ENCODE data around the gene GAS7.

Gene GAS7

DNA sequence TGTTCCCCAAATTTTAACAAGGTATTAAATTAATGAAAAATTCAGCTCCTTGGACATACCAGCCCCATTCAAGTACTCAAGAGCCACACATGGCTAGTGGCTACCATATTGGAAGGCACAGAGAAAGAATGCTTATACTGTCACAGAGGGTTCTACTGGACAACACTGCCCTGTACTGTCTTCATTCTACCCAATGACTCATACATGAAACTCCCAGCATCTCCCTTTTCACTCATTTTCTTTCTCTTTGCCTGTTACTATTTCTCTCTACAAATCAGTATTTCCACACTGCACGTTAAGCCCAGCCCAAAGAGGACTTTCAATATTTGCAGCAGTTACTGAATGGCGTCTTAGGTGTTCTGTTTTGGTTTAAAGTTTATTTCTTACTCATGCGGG, 221.2 kb downstream of the GAS7 start:
- no peak for DNase-seq (ENCODE audit: low read depth)

DNA sequence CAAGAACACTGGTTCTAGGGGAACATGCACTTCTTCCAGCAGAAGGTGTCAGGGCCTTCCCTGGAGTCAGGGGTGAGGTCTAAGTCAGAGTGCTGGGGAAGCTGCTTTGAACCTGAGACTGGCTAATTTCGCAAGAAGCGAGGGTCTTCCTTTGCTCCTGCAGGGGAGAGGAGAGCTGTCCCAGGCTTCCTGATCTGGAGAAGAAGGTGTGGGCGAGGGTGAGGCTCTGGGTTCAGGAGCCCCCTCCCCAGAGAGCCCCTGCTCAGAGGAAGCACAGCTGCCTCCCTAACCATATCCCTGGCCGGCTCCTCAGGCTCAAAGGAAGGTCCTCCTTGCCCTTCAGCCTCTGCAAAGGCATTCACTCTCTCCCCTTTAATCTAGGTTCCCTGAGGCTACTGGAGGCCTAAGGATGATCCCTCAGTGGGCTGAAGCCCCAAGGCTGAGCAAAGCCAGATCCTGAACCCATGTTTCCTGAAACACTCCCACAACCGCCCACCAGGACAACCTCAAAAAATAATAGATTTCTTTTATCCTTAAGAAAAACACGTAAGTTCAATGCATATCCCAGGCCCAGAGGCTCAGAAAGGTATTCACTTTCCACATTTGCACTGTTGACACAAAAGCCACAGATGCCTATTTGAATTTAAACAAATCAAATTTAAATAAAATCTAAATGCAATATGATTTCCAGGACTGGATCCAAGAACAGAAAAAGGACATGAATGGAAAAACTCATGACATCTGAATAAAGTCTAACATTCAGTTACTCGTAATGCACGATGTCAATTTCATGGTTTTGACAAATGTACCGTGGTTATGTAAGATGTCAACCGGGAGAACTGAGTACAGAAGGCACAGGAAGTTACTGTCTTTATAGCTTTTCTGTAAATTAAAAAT, 221.9 kb downstream of the GAS7 start:
- DNase-seq (ENCODE audit: low read depth) = no peak

DNA sequence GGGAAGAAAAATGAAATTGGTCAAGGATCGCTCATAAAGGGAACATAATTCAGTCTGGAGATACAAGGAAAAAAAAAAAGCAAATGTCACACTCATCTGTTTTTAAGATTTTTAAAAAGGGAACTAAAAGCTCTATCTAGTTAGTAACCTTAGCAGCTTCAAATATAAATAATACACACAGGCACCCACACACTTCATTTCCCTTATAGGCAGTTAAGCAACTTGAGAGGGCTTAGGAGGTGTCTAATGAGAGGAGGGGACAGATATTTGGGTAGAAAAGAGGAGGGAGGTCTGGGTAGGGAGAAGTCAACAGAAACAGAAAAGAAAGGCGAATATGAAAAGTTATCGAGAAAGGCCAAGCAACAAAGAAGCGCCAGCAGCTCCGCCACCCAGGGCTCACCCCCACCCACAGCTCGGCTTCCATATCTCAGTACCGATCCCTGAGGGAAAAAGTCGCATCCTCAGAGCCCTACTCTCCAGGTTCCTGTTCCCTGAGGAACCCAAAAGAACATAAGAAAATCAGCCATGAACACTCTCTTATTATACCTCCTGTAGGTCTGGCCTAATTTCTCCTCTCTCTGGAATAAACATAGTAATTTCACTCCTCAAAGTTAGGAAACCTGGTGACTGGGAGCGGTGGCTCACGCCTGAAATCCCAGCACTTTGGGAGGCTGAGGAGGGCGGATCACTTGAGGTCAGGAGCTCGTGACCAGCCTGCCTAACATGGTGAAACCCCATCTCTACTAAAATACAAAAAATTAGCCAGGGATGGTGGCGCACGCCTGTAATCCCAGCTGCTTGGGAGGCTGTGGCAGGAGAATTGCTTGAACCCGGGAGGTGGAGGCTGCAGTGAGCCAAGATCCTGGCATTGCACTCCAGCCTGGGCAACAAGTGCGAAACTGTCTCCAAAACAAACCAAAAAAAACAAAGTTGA, 223.7 kb downstream of the GAS7 start:
- DNase-seq (ENCODE audit: low read depth) = no peak

DNA sequence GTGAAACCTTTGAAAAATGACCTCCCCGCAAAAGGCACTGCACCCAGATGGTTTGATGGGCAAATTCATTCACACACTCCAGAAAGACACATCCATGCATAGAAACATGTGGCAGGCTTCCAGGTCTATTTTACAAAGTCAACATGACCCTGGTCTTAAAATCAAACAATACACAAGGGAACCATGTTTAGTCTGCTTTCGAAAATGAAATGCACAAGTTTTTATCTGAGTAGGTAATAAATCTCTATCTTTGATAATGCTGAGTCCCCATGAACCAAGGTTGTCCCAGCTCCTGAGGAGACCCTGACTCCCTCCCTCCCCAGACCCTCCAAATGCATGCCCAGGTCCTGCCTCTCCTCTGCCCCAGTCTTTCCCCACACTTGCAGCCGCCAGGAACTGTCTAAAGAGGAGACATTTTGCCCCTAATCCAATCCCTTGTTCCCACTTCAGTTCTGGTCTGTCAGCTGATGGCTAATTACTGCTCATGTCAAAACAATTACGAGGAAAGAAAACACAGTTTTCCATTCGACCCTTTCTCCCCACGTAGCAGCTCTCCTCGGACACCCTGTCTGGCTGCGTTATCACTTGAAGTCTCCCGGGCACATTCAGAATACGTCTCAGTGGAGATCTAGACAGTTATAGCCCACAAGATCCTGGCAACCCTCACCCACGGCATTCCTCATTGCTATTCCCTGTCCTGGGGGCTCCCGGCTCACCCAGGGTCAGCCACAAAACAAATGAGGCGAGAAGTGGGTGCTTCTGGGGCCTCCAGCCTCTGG, 224.5 kb downstream of the GAS7 start:
- no peak for DNase-seq (ENCODE audit: low read depth)

DNA sequence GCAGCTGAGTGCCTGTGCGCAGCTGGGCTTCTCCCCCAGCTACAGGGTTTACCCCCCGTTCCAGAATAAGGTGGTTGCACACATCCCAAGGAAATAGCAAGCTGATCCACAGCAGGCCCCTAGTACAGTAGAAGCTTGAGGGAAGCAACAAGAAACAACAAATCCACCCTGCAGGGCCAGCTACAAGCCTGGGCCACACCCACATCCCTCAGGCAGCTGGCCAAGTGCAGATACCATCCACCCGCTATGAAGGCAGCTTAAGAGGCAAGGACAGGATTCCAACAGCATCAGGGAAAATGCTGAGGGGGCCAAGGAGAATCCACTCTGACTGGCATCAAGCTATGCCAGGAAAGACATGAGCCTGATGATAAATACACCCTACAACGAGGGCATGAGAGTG, 226.4 kb downstream of the GAS7 start:
- peak; percentile 68 for DNase-seq (ENCODE audit: low read depth)

DNA sequence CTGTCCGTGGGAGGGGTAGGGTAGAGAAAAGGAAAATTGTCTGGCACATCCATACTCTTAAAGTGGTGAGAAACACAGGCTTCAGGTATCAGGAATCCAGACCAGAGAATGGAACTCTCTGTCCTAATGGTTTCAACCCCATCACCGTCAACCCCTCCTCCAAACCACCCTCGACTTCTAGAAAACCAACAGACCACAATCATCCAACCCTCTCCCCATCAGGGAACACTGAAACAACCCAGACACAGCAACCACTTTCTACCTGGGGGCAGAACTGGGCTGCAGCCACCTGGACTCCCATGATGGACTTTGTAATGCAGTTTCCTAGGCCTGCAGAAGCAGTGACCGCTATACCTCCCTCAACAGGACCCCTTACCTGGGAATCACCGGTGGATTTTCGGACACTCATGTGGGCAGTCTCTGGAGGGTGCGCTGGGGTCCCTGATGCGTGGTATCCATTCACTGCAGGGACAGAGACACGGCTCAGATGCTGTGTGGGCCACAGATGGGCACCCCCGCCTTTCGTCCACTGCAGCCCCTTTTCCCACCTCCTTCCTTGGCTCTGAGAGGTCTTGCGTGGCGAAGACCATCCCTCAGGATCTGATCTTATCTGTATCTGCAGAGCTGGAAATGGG, 229.0 kb downstream of the GAS7 start:
- no peak for DNase-seq (ENCODE audit: low read depth)

DNA sequence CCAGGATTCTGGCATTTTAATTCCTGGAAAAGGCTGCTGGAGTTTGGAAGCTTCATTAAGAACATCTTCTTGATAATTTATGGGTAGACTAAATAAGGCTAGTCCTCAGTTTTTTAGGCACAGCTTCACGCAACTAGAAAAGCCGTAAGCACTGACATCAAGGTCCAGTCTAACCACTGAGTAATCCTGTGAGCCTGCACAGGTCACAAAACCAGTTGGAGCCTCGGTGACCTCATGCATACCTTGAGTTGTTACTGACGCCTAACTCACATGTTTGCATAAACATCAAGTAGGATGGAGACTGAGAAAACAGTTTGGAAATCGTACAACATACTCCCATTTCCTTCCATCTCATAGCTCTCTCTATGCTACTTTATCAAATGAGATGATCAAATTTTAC, 229.5 kb downstream of the GAS7 start:
- no peak for DNase-seq (ENCODE audit: low read depth)

DNA sequence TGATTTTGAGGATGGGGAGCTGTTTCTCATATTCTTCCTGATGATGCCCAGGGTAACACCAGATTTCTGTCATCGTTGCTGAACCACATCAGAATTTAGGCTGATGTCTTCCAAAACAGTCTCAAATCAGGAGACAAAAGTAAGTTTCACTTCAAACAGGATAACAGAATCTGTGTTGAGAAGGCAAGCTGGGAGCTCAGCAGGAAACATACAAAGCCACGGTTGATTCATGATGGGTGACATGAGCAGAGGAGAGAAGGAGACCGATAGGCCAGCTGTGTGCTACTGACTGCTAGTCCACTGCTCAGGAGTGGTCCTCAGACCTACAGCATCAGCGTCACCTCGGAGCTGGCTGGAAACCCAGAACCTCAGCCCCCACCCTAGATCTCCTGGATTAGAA, 230.4 kb downstream of the GAS7 start:
- no peak for DNase-seq (ENCODE audit: low read depth)

DNA sequence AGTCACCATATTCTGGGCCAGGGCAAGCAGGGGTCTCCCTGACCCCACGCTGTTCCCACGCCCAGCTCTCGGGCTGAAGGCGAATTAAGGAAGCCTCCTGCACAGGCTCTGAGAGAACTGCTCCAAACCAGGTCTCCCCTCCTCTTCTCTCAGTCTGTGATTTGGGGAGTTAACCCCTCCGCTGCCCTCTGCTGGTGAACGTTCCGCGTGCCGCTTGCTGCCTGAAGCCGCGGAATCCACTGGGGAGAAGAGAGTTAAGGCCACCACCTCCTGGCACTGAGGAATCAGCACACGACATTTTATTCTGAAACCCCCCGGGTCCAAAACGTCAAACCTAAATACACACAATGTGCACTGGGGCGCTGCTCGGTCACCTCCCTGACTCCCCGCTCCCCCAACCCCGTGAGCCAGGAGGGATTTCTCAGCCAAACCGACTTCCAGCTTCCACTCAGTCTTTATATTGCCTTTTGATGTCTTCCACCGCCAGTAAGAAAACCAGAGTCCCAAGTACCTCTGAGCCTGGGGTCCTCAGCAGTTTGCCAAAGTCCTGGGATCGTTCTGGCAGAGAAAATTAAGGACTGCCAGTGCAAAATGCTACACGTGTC, 238.9 kb downstream of the GAS7 start:
- peak; percentile 38 for DNase-seq (ENCODE audit: low read depth)

DNA sequence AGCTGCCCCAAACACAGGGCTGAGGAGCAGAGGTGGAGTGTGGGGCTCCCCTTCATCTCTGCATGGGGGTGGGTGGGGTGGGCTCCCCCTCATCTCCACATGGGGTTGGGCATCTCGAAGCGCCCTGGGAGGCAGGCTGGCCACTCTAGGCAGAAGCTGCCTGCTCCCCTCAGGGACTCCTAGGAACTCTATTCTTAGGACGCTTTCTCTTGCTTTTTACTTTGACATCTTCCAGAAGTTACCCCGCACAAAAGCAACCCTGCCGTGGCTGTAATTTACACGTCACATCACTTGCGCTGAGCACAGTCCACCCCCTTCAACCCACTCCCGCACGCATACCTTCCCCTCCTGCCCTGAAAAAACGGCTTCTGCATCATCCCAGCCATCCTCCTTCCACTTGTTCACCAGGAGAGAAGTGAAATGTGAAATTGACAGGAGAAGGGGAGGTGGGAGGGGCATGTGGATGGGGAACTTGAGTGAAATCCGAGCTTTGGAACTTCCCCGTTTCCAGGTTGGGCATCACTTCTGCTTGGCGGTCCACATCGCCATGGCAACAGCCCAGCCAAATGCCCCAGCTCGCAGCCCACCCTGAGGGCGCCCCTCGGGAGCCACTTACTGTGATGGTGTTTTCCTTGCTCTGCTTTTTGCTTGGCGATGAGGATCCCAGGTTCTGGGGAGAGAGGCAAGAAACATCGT, 239.7 kb downstream of the GAS7 start:
- DNase-seq (ENCODE audit: low read depth) = no peak

DNA sequence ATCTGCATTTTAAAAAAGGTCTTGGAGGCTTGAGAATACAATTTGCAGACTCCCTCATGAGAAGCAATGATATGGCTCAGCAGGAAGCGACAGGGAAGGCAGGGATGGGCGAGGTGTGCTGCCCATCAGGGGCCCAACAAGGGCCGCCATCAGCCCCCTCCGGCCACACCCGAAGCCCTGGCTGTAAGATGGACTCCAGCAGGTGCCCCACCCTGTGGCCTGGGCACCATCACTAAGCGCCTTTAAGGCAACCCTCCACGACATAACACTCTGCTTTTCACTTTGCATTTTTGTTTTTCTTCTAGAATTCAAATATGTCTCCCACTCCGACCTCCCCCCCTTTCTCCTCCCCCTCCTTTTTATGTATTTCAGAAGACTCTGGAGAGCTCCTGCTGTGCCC, 241.2 kb downstream of the GAS7 start:
- DNase-seq (ENCODE audit: low read depth) = no peak

DNA sequence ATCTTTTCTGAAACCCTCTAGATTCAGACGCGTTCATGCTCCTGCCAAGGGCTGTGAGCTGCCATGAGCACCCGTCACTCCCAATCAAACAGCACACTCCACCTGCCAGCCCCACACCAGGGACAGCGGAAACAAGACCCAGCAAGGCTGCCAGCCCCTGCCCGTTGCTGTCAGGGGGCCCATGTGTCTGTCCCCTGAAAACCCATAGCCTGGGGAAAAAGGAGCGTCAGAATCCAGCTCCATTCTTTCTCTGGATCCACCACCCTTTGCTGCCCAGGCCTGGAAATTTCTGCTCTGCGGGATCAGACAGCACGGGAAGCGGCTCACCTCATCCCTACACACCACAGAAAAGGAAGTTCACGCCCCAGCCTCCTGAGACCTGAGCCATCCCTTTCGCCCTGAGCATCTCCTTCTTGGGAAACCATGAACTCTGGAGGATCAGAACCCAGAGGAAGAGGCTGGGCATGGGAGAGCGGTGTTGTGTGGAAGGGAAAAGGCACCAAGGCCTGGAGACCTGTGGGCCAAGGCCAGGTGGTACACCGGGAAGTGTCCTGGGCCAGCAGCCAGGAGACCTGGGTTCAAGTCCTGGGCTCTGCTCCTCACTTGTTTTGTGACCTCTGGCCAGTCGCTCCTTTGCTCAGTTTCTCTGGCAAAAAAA, 241.8 kb downstream of the GAS7 start:
- DNase-seq (ENCODE audit: low read depth) = no peak

DNA sequence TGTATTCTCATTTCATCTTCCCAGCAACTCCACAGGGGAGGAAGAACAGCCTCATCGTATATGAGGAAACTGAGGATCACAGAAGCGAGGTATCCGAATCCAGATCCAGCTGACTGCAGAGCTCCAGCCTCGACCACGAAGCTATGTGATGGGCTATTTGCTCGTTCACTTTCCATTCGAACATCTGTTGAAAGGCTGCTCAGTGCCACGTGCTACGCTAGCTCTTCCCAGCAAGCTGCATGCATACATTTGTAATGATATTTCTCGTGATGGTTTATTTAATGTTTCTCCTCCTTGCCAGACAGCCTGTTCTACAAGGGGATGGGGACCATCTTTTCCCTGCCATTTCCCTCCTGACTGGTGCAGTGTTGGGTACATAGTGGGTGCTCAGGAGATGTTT, 244.9 kb downstream of the GAS7 start:
- DNase-seq (ENCODE audit: low read depth) = no peak

DNA sequence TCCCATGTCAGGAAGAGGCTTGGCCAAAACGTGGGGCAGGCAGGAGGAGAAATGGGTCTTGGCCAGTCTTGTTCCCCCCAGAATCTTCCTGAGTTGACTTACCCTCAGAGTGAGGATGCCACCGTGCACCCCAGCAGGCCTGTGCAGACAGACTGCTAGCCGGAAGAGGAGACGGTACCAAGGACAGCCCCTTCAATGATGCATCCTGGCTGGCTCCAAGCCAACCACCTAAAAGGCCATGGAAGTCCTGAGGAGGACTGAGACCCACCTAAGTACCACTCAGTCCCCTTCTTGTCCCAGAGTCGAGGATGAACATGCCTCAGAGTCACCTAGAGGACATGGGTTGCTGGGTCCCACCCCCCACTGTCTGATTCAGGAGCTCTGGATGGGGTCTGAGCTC, 246.6 kb downstream of the GAS7 start:
- DNase-seq (ENCODE audit: low read depth) = no peak

DNA sequence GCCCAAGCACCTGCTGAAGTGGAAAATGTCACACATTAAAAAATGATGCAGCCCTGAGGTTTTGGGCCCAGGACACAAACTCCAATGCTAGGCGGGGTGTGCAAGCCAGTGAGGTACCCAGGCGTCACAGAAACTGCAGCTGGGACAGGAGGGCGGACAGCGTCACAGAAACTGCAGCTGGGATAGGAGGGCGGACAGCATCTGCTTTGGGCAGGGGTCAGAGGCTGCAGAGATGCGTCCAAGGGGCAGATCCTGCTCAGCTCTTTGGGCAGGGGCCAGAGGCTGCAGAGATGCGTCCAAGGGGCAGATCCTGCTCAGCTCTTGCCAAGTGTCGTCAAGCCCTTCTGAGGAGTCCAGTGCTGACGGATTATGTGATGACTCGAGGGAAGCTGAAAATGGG, 249.5 kb downstream of the GAS7 start:
- DNase-seq (ENCODE audit: low read depth) = no peak

DNA sequence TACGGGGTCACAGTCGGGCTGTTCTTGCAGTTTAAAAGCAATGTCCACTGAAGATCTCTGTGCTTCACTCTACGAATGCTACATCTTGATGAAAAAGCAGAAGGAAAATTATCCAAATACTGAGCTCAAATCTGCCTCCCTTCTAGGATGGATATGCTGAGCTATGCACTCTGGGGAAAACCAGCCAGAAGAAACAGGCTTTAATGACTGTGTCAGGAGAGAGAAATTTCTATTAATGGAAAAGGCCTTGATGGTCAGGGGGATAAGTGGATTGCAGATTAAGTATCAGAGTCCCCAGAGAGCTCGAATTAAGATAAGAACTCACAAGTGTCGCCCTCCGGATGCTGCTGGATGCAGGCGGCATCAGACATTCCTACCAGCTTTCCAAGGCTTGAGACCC, 253.7 kb downstream of the GAS7 start:
- DNase-seq (ENCODE audit: low read depth) = no peak

DNA sequence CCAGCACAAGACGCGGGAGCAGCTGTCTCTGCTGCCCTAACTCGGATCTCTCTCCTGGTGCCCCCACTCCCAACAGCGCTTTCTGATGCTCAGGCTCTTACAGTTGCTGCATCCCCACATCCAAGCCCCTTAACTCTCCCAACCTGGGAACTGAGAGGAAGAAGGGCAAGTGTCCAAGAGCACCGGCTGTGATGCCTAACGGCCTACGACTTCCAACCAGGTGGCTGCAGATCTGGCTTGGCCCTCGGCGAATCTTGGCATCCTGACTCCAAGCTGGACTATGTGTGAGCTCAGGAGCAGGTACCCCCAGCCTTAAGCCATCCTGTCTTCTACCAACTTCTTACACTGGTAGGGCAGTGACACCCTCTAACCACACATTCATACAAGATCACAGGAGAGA, 255.1 kb downstream of the GAS7 start:
- DNase-seq (ENCODE audit: low read depth) = no peak

DNA sequence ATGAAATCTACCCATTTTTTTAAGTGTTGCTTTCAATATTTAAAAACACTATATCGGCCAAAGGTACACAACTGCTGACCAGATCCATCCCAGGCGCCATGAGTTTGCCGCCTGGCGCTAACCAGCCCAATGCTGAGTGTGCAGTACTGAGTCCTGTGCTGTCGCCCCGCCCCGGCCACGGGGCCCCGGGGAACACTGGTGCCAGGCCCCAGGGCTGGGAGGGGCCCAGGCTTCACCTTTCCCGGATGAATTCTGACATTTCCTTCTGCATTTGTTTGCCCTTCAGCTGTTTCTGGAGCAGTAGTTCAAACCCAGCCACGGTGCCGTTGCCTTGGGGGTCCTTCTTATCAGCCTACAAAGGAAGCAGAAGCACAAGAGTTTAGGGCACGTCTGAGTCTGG, 255.5 kb downstream of the GAS7 start:
- DNase-seq (ENCODE audit: low read depth) = no peak

DNA sequence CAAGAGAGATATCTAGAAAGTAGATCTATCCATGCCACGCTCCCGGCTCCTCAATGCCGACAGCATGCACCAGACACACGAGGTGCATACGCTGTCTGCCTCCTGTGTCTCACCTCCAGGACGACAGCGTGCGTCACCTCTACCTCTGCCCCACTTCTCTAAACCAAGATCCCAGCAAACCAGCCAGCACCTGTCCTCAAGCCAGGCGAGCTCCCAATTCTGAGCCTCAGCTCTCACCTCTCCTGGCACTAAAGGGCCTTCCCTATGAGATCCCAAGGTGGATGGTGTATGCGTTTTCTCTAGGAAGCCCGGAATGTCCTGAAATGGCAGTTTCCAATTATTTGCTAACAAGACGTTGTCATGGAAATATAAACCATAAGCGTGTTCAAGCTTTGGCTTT, 257.1 kb downstream of the GAS7 start:
- no peak for DNase-seq (ENCODE audit: low read depth)

DNA sequence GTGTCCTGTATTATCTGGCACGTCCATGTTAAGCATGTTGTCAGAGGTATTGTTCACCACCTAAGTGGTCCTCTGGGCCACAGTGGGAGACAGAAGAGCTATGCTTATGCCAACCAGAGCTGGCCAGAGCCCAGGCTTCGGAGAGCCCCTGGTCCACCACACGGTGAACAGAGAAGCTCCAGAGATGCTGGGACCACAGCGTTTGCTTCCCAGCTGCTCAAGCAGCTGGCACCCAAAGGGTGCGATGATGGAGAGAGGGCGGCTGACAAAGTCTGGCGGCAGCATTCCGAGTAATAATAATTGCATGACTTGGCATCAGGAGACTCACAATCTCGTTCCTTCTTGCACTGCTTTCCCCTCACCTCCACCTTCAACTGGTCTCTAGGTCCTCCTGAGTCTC, 257.6 kb downstream of the GAS7 start:
- DNase-seq (ENCODE audit: low read depth) = no peak
